Astrocyte of the spinal cord (primary cell): ENCODE measurements around the gene AANAT.

Experiments
- DNase-seq: peaks from one replicate; pipeline ENCODE4 v3.0.0; 2011; ENCODE audit warnings: low read depth, low spot score
- H3K4me3 ChIP-seq: 2 replicates; pipeline ENCODE4 v1.5.1; 2011; ENCODE audit warnings: low read depth, mild to moderate bottlenecking, low read length, moderate library complexity
- CTCF ChIP-seq: IDR thresholded peaks from 2 replicates; pipeline ENCODE4 v1.5.1; 2012; ENCODE audit warnings: low read depth, mild to moderate bottlenecking, low read length, inconsistent platforms
- in situ Hi-C: cut with HindIII; loops from 2 replicates; pipeline ENCODE4 v1.10.0; 2017; ENCODE audit warnings: low sequenced_read_pairs

The AANAT gene

DNA sequence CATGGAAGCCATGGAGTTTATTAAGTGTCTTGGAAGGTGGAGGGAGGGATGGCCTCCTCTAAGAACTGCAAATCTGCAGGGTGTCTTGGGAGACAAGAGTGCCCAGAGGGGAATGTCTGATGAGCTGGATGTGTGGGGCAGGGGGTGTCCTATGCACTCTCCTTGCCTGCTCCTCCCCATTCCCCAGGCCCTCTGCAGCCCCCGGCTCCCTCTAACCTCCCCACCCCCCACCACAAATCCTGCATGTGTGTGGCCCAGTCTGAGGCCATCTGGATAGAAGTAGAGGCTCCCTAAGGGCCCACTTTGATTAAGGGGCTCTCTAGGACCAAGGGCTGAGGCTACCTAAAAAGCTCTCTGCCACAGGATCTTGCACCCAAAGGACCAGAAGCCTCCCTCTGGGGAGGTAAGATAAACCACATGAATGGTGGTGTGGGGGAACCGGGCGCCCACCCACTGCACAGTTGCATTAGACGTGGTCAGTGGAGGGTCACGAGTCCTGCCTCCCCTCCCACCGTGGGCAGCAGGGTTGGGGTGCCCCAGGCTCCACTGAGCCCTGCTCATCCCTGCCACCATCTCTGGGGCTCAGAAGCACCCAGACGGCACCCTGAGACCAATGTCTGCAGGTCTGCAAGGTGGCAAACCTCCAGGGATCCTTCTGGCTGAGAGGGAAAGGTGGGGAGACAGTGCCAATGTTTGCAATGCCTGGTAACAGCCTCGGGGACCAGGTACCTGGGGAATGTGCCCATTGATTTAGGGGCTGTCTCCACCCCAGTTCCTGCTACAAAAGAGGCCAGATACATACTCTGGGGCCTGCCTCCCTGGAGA lies 618 bp downstream of the AANAT start:
- no peak for TF ChIP-seq CTCF
- in situ Hi-C loops: no loop called here
- no peak overlapping the region for H3K4me3 ChIP-seq
- no peak for DNase-seq

GRCh38 chr17:76468634-76469010 lies 1.2 kb downstream of the AANAT start:
- H3K4me3 ChIP-seq: no peak overlapping the region
- no peak for TF ChIP-seq CTCF
- no peak for DNase-seq
- in situ Hi-C loops: no loop called here

- TF ChIP-seq CTCF: no peak
- no peak overlapping the region for H3K4me3 ChIP-seq
- in situ Hi-C loops: no loop called here
- no peak for DNase-seq
Observed at GRCh38 chr17:76469076-76469990, 1.9 kb downstream of the AANAT start.

GRCh38 chr17:76469991-76470739 lies 2.8 kb downstream of the AANAT start:
- no peak overlapping the region for H3K4me3 ChIP-seq
- in situ Hi-C loops: no loop called here
- no peak for DNase-seq
- no peak for TF ChIP-seq CTCF

DNA sequence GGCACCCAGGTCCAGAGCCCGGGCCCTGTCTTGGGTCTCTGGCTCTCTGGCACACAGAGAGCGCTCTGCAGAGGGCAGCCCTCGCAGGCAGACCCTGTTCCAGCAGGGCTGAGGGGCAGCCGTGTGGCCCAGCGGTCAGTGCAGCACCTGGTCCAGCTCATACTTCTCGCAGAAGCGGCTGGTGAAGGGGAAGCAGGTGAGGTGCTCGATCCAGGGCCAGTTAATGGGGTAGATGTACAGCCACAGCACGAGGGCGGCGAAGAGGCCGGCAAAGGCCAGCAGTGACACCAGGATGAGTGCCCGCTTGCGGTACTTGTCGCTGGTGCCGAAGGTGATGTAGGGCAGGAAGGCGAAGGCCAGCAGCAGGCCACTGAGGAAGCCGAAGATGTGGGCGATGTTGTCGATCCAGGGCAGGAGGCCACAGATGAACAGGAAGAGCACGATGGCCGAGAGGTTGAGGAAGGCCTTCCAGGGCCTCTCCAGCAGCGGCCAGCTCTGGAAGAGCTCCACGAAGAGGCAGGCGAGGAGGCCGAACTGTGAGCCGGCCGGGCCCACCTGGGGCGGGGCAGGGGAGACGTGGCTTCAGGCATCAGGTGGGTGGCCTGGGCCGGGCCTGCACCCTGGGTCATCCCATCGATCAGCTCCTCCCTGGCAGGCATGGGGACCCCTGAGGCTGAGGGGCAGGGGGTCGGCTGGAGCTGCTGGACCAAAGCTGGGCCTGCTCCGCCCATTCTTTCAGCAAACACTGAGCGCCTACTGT lies 4.3 kb downstream of the AANAT start:
- in situ Hi-C loops: no loop called here
- no peak for DNase-seq
- H3K4me3 ChIP-seq: no peak overlapping the region
- TF ChIP-seq CTCF: no peak

DNA sequence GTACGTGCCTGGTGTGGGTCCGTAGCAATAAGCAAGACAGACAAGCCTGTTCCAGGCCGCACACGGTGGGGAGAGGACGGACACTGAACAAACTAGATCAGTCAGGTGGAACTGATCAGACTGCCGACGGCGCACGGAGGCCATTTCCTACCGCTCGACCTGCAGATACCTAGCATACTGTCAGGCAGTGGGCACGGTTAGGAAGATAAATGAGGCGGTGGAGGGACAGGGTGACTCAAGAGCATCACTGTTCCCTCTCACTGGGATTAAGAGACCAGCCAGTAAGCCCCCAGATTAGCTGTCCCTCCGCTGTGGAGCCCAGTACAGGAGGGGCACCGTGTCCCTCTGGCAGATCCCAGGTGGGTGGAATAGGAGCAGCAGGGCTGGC lies 4.8 kb downstream of the AANAT start:
- H3K4me3 ChIP-seq: no peak overlapping the region

More for the DNA sequence above, 4.8 kb downstream of the AANAT start:
- TF ChIP-seq CTCF: no peak
- in situ Hi-C loops: no loop called here
- DNase-seq: no peak
